GM19193 (cell line): ENCODE measurements around the gene PARVA.

Source experiments
- POLR2A ChIP-seq: IDR thresholded peaks from 4 replicates; pipeline ENCODE4 v1.6.1; 2011; ENCODE audit not compliant: insufficient read depth, insufficient read length; ENCODE audit errors: extremely low read depth

Gene PARVA, protein sequence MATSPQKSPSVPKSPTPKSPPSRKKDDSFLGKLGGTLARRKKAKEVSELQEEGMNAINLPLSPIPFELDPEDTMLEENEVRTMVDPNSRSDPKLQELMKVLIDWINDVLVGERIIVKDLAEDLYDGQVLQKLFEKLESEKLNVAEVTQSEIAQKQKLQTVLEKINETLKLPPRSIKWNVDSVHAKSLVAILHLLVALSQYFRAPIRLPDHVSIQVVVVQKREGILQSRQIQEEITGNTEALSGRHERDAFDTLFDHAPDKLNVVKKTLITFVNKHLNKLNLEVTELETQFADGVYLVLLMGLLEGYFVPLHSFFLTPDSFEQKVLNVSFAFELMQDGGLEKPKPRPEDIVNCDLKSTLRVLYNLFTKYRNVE

DNA sequence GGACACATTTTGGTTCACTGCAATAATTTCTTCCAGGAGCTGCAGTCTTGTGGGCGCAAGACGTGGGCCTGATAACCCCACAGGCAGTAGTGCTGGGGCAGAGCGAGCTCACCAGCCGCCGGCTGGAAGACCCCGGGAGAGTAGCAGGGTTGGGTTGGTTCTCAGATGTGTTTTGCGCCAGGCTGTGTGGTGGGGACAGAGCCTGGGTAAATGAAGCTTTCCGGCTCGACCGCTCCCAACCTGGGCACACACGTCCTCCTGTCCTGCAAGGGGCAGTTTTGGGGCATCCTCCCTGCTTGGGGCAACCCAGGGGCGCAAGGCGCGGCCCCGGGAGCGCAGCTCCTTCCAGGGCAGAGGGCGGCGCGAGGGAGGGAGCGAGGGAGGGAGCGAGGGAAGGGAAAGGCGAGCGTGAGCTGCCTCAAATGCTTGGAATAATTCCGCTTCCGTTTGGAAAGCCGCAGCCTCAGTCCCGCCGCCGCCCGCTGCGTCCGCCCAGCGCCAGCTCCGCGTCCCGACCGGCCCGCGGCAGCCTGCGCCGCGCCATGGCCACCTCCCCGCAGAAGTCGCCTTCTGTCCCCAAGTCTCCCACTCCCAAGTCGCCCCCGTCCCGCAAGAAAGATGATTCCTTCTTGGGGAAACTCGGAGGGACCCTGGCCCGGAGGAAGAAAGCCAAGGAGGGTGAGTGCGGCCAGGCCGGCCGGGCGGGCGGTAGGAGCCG is at the start of gene PARVA:
Gene PARVA (plus strand): TSS at position 466 of the 718 bp plus-strand sequence. CDS start 77 bp downstream, at position 543.
- no peak for TF ChIP-seq POLR2A

DNA sequence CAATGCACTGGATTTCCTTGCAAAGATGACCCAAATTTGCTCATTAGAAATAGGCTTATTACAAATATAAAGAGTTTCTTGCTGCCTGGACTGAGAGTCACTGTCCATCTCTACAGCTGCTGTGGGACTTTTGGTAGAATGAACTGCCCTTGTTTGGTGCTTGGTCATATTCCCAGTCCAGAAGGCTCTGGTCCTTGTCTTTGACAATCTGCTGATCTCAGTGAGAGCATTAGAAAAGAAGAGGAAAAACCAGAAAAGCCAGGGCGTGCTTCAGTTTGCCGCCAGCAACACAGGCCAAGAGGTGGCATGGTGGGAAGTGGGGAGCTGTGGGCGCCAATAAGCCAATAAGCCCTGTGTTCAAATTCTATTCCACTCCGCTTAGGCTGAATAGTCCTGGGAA is 48.2 kb upstream of the PARVA start:
- TF ChIP-seq POLR2A = no peak

DNA sequence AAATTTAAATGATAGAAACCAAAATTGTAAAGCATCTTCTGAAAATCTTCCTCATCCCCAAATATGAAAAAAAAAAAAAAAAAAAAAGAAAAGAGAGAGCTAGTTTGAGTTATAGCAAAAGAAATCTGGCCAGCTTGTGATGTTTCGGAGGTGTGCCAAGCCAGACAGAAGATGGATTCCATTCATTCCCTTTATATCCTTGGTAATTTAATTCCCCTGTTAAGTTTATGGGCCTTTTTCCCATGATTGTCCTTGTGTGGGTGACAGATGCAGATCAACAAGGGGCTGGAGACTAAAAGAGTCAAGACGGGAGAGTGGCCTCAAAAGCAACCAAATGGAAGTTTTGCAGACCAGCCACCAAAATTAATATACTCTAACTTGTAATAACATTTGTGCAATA is 47.6 kb upstream of the PARVA start:
- TF ChIP-seq POLR2A = no peak

DNA sequence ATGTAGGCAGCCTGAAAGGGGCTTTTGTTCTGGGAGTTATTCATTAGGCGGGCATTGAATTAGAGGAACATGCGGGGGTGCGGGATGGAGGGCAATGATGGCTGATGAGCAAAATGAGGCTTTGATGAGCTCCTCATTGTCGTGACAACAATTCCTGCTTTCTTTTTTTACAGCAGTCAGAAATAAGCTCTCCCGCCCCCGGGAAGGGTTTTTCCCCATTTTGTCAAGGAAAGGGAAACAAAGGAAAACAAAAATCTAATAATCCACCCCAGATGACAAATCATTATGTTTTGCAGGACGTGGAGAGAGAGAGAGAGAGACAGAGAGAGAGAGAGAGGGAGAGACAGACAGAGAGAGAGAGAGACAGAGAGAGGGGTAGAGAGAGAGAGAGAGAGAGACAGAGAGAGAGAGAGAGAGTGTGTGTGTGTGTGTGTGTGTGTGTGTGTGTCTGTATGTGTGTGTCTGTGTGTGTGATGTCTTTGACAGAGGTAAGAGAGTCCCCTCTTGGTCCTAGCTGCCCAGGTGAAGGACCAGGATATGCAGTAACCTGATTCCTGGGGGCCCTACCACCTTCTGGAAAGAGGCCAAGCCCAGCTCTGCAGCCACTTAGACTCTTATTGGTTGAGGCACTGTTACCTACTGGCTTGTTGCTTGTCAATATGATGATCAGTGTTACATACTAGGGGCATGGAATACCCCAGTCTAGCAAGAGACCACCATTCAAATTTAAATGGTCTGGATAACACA is 46.7 kb upstream of the PARVA start:
- TF ChIP-seq POLR2A = no peak

DNA sequence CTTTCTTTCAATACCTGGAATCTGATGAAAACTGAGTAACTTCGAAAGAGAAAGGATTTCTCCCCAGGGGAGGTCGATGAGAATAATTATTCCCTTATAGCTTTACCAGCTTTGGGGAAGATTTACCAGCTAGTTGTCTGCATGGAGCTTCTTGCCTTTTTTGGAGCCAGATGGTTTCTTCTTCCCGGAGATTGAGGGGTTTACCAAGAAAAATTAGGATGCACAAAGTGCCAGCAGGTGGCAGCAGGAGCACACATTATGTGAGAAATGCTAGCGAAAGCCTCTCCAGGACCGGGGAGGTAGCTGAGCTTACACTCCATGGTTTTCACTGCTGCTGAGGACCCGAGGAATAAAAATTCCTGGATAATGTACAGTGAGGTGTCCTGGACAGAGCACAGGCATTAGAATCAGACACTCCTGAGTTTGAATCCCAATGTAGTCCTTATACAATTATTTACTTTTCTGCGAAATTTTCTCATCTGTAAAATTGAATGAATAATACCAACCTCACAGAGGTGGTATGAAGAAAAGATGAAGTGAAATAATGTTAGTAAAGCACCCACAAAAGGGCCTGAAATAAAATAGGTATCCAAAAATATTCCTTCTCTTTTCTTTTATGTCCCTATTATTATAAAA is 46.0 kb upstream of the PARVA start:
- TF ChIP-seq POLR2A = no peak

DNA sequence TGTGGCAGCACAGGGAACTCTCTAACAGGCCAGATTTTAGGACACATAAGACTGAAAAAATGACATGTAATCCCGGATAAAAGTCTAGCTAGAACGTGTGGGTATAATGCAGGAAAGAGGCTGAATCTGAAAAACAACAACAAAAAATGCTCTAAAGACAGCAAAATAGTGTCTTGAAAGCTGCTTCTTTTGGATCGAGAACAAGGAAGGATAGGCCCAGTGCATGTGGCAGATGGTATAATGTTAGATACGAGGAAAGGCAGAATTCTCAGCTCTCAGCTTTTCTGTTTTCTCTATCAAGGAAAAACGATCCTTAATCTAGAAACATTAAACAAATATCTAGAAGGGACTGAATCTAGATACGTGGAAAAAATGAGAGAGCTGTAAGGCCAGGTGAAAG is 33.8 kb upstream of the PARVA start:
- TF ChIP-seq POLR2A = no peak

DNA sequence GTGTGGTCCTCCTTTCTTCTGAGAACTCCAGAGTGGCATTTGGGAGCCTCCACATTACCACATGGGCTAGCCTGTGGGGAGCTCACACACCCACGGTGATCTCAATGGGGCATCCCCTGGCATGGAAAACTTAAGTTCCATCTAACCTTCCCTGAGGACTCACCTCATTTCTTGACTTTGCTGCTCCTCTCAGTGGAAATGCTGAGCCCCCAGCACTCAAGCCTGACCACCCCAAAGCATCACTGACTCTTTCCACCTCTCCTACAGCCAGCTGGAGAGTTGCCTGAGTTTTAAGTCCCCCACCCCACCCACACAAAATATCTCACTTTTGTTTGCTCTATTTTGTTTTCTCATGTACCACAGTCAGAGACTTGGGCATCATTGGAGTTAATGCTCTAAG is 23.8 kb upstream of the PARVA start:
- TF ChIP-seq POLR2A = no peak

DNA sequence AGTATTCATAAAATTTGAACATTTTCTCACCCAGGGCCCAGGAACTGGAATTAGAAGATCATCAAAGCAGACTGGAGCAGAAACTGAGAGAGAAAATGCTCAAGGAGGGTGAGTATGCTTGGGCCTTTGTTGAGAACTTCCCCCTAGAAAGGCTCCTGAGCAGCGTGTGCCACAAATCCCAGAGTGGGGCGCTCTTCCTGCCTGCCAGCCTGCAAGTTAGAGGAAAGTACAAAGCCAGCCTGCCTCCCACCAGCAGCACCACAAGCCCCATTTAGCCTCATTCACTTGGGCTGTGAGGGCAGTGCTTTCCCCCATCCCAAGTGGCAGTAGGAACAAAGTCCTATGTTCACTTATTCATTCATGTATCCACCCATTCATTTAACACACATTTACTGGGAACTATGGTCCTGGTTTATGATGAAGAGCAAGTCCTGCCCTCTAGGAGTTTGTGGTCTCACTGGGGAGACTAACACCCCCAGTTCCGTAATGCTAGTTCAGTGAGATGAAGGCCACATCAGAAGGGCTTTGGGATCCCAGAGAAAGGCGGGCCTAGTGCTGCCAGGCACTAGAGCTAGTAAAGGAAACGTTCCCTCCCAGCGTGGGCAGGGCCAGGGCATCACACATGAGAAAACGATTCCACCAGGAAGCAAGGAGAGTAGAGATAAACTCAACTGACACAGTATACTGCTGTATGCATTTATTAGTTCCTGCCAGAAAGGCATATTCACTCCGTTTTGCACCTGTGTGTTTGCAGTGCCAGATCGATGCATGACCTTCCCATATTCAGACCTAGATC is 22.4 kb upstream of the PARVA start:
- no peak for TF ChIP-seq POLR2A

DNA sequence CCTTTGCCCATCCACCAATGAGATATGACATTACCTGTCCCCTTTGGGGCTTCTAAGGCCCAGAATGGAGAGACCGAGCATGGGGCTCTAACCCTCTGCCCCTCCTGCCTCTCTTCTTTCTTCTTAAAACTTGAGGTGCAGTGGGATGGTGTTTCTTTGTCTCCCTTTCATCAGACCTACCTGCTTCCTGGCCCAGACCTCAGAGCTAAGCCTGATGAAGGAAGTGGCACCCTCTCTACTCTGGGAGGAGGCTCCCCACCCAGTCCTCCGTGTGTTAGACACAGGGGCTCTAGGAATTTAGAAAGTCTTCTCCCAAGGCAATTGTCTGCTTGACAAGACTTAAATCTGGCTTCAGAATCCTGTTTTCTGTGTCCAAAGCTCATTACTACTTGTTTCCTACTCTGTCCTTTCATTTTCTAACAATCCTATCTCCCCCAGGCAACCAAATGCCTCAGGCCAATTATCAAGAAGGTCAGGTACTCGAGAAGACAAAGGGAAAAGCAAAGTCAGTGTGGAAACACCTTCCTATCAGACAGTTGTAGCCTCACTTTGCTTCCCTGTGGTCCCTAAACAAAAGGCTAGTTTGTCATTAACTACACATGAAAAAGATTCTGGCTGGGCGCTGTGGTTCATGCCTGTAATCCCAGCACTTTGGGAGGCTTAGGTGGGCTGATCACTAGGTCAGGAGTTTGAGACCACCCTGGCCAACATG is 20.3 kb upstream of the PARVA start:
- no peak for TF ChIP-seq POLR2A

DNA sequence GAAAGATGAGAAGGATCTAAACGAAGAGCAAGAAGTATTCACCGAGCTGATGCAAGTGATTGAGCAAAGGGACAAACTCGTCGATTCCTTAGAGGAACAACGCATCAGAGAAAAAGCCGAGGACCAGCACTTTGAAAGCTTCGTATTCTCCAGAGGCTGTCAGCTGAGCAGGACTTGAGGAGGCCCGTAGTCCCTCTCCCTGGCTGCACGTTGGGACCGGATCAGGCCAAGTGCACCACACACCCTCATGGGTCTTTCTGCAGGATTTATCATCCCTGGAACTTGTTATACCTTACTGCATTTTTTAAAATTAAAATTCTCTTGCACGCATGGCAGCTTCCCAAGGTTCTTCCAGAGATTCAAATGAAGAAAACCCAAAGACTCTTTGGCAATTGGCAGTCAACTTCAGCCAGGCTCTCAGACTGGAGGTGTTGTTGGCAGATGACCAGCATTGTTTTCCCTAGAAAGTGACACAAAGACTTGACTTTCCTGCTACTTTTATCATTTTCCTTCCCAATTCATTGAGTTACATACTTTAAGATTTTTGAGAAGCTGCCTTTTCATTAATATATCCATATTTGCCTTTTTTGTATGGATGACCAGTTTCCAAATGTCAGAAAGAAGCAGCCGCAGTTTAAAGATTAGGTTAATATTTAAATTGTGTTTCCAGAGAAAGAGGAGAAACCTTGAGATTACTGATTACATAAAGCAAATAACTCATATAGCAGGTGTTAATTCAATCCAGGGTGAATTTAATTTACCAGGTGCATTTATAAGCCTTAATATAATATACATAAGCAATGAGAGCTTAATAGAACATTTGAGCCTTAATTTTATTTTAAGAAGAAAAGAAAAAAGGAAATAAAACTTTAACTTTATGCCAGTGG is 18.8 kb upstream of the PARVA start:
- no peak for TF ChIP-seq POLR2A

DNA sequence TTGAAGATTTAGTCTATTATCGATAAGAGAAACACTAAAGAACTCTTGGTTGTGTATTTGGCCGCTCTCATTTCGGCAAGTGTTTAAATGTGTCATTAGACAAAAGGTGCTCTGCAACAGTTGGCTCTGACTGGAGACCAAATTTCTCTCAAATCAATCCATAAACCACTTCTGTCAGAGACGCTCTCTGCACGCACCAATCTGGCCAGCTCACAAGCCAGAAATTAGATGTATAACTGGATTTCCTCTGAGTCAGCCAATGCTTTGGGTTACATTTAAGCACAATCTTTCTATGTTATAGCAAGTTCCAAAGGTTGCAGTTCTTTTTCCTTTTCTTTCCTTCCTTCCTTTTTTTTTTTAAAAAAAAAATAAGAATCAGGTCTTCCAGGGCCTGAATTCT is 17.6 kb upstream of the PARVA start:
- TF ChIP-seq POLR2A = no peak

DNA sequence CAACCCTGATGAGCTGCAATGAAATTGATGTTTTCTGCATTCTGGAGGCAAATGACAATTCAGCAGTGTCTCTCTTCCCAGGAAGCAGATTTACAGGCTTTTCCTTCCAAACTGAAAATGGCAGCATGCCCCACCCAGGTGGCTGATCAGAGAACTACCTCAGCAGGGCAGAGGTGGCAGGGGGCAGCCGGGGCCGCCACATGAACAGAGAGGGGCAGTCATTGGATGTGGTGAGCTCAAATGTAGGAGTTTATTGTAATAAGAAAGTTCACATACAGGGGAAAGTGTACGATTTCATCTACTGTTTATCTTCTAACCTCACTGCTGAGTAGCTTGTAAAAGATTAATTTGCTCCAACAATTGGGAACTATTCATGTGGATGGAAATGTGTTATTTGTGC is 15.7 kb upstream of the PARVA start:
- TF ChIP-seq POLR2A = no peak

DNA sequence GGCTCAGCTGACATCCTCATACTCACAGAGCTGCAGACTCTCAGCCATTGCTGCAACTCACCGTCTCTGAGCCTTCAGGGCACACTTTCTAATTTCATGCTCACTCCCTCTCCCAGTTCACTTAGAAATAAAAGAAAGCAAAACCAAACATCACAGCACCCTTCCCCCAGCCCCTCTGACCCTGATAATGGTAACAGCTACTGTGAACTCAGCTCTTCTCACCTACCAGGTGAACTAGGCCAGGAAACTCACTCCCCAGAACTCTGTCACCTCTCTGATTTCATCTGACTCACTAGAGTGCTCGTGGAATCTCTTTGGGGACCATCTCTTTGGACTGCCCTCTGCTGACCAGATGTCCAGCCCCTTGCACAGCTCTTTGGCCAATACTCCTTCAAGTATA is 14.5 kb upstream of the PARVA start:
- TF ChIP-seq POLR2A = no peak

DNA sequence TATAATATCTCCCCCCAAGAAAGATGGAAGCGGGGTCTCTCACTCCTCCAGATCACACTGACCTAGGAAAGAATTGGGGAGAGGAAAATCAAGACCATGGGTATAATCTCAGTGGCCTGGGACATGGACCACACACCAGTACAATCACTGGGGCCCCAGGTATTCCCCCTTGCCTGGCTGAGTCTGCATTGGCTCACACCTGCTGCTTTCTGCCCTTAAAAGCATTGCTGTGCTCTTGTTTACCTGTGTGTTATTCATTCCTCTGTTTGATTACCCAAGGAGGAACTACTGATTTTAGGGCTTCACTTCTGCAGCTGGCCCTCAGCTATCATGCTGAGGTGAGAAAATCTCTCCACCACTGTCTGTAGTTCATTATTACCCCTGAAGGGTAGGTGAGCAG is 14.0 kb upstream of the PARVA start:
- no peak for TF ChIP-seq POLR2A

DNA sequence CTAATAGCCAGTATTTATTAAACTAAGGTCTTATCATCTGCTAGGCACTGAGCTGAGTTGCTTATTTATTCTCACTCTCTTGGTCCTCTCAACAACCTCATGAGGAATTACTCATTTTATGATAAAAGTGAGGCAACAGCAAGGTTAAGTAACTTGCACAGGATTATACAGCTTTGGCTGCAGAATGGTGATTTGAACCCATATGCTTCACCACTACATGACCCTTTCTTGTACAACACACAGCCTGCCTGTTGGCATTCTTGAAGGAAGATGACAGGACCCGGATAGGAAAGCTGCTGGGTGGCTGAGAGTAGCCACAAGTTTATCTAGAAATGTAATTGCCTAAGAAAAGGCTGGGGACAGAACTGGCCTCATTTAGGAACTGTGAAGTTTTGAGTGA is 5.3 kb upstream of the PARVA start:
- no peak for TF ChIP-seq POLR2A
